Daoy (cell line): ENCODE results near the gene ETV7. TPM values are rescaled to one million over a fixed set of nuclear protein-coding genes. Genes with fewer than 3 reads are reported as not detected.
"Not testable (repeated sequence)": the region's sequence is repeated elsewhere in the genome, so short reads cannot be mapped to it uniquely, and the experiment has no call there.

Source experiments
- DNase-seq: peaks from one replicate; pipeline ENCODE4 v3.0.0-alpha.2; 2015; ENCODE audit warnings: low read depth
- total RNA-seq: library from RNA; depleted of rRNA; stranded (reverse); fragments of >200 nt; shearing (Covaris generic); gene quantifications from 2 replicates; pipeline ENCODE4 v1.2.3, GENCODE V29; 2014

The ETV7 gene
- total RNA-seq, 1 experiment from 2014 or later = 0.69 TPM

DNA sequence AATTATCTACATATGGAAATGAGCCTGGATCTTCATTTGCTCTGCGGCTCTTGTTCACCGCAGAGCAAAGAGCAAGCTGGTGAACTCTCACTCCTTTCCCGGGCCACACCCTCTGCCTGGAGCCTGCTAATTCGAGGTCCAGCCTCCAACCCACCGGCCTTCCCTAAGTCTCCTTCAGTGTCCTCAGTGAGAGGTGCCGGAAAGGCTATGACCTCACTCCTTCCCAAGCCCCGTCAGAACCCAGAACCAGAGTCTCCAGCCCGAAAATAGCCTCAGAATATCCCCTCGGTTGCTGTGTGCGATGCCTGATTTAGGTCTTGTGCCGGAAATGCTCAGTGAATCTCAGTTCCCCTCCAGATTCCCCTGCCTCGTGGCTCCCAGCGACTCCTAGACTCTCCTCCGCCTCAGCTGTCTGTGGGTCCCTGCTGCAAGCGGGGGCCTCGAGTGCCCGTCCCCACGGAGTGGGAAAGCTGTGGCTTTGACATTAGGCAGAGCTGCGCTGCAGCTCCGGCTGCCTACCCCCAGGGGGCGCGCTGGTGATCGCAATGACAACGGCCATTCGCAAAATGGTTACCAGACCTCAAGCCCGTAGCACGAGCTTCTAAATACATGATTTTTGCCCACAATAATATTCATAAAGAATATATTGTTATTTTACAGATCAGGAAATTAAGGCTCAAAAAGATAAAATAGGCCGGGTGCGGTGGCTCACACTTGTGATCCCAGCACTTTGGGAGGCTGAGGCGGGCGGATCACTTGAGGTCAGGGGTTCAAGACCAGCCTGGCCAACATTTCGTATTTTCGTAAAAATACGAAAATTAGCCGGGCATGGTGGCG lies 46.6 kb downstream of the ETV7 start:
- peak; percentile 77 for DNase-seq

GRCh38 chr6:36340306-36340617 lies 47.2 kb downstream of the ETV7 start:
- no peak for DNase-seq

DNA sequence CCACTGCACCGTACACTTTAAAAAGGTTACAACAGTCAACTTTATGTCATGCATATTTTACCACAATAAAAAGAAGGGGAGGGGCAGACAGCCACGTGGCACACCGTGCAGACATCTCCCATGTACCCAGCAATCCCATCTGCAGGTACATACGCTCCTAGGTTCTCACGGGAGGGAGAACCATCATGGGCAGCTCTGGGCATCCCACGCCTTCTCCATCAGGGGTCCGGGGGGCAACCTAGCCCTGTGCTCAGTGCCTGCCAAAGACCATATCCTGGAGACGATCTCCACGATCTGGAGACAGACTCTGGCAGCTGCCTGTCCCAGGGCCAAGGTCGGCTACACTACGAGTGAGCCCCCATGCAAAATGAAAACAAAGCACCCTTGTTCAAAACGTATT lies 48.3 kb downstream of the ETV7 start:
- DNase-seq = no peak

GRCh38 chr6:36338223-36338622 lies 49.2 kb downstream of the ETV7 start:
- not testable (repeated sequence) for DNase-seq

GRCh38 chr6:36337814-36338213 lies 49.7 kb downstream of the ETV7 start:
- no peak for DNase-seq

DNA sequence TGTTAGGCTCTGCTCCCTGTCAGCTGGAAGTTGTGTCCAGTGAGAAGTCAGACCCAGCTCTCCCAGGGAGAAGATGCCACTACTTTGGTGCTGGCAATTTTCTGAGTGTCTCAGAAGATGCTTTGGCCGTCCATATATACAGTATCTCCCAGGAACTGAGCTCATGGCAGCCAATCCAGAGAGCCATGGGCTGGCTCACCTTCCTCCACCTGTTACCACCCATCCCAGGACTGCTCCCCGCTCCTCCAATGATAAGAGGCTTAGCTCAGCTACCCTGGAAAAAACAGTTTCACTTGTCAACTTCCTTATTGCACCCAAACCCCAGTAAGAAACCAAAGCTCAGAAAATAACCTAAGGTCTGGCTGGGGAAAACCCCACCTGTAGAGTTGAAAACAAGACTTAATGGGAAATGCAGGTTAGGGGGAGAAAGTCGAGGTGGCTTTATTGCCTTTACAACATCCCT lies 50.7 kb downstream of the ETV7 start, which contains the start of gene BNIP5:
Gene BNIP5, minus strand, starts transcription at position 110 of the 463 bp plus-strand sequence. CDS start 6,198 bp downstream, outside the sequence.
- DNase-seq = no peak

DNA sequence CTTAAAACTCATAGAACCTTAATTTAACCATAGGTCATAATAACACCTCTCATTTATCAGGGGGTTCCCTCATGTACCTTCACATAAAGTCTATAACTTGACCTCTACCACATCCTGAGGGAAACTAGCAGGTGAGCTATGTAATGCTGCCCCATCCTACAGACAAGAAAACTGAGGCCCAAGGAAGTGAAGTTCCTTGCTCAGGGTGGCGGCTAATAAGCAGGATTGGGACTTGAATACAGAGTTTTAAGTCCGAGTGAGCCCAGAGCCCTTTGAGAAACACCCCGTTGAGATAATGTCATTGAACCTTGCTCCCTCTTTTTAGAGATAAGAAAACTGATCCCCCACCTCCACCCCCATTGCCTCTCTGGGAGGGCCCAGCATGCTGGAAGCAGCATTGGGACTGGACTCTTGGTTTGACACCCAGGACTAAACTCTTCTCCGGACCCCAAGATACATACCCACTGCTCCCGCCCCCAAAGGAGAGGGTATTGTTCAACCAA lies 51.2 kb downstream of the ETV7 start:
- DNase-seq = no peak

- DNase-seq = no peak
Measured at GRCh38 chr6:36335465-36336207, 51.8 kb downstream of the ETV7 start.

GRCh38 chr6:36334832-36335459 lies 52.5 kb downstream of the ETV7 start:
- no peak for DNase-seq

DNA sequence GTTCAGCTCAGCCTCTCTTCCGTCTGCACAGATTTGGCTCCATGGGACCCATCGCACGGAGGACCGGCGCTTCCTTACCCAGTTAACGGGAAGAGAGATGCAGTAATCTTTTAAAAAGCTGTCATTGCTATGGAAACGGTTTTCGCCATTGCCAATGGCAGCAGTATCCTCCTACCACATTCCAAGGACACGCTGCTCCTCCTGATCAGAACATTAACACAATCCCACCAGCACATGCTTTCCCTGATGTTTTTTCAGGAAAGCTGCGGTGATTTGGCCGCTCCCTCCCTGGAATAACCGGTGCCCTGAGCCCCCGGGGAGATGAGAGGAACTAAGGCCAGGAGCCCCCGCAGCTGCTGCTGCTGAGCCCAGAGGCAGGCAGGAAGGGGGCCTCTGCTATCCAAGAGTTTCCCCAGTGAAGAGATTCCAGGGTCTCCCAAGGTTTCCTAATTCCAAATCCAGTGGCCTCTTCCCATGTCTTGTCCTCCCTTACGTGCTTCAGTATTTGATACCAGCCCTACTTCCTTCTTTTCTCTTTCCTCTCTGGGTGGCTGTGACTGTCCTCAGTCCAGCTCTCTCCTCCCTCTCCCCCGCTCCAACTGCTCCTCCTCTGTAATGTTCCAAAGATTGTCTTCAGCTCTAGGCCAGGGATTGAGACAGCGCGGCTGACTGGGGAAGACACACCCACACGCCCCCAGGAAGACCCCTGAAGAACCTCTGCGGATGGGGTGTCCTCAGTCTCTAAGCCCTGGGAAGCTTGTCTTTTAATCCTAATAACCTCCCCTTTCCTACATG lies 53.3 kb downstream of the ETV7 start:
- no peak for DNase-seq

DNA sequence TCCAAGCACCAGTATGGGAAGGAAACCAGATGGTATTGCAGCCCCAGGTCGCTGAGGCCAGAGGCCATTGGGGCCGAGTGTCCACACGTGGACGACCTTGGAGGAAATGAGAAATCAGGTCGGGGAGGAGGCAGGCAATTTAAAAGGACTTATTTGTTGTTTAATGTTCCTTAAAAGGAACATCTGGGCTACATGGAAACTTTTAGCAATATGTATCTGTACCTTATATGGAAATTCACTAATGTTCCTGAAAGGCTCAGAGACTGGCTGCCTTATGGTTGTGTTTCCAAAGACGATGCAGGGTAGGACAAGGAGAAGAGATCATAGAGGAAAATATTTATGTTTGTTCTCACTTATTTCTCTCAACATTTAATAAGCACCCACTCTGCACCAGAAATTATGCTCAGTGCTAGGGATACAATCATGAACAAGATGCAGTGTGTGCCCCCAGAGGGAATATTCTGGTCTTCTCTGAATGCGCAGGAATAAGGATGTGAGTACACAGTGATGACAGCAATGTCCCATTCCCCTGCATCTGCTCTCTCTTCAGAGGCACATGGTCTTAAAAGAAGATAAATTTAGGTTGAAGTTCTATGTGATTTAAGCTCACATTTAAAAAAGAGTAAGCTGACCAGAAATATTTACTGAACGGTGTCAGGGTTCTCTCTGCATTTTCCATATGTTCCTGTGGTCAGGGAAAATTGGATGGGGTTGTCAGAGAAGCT lies 54.1 kb downstream of the ETV7 start:
- no peak for DNase-seq

DNA sequence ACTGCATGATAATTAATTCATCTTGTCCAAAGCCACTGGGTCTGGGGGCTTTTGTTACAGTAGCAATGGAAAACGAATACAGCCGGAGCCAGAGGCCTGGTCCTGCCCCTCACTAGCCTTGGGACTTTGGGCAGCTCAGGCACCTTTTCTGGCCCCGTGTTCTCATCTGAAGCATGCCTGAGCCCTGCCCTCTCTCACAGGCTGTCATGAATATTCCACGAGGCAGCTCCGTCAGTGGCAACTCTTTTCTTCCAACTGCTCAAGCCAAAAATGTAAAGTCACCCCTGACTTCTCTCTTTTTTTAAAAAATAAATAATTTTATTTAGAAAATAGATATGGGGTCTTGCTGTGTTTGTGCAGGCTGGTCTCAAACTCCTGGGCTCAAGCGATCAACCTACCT lies 56.1 kb downstream of the ETV7 start:
- DNase-seq = no peak

GRCh38 chr6:36330366-36330765 lies 57.1 kb downstream of the ETV7 start:
- DNase-seq = no peak

DNA sequence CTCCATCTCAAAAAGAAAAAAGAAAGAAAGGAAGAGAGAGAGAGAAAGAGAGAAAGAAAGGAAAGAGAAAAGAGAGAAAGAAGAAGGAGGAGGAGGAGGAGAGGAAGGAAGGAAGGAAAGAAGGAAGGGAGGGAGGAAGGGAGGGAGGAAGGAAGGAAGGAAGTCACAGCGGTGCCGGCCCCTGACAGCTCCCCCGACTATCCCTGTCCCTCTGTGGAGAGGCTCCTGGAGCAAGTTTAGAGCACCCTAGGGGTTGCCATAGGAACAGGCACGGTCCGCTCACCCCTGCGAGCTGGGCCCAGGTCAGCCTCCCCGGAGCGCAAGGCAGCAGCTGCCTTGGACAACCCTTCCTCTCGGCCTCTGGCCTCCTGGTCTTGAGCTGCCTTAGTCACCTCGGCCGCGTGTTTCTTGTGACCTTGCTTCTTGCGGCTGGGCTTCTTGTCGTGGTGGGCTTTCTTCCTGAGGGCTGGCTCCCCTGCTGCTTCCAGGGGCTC lies 57.6 kb downstream of the ETV7 start:
- DNase-seq = no peak

GRCh38 chr6:36328600-36328999 lies 58.9 kb downstream of the ETV7 start:
- DNase-seq = no peak

DNA sequence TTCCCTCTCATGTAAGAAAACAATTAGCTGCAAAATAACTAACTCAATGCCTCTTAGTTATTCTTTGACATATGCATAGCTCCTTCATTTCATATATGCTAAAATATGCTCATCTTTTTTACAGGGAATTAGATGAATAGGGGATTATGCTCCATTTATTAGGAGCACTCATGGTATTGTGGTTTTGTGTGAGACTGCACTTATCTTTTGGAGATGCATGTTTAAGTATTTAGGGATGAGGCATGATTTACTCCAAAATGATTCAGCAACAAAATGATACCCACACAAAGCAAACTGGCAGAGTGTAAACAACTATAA lies 59.6 kb downstream of the ETV7 start:
- DNase-seq = no peak

DNA sequence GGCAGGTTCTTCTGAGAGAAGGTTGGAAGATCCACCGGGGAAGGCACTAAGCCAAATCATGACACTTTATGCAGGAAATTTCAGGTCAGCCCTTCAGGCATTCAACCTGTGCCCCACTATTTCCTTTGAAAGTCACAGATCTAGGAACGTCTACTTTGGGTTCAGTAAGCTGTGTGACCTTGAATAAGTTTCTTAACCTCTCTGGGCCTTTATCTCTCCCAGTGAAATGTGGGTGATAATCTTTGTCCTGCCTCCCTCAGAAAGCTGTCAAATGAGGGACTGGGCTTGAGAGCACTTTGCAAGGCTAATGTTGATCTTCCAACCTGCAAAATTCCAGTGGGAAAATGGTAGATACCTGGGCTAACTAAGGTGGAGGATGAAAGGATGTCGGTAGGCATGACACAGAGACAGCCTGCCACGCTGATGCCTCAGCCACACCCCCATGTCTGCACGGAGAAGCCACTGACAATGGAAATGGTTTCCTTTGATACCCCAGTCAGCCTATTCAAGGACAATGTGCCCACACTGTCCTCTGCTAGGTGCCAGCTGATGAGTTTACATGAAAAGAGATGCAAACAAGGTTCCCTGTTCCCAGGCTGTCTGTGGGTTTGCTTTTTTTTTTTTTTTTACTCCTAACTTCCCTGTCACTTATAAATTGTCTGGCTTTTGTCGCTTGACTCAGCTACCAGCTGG lies 60.1 kb downstream of the ETV7 start:
- DNase-seq = no peak

- no peak for DNase-seq
Measured at GRCh38 chr6:36326356-36326995, 61.0 kb downstream of the ETV7 start.

DNA sequence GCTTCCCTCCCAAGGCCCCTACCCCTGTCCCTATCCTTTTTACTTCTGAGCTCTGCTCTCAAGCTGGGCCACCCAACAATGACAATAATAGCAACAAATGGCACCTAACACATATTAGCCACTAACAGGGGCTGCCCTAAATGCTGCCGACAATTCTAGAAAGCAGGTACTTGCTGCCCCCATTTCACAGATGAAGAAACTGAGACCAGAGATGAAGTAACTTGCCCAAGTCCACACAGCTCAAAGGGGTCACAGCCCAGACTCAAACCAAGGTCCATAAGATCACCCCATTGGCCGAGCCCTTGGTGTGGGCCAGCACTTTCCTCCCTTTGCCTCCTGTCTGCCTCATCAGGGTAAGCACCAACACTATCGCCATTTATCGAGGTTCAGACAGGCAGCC lies 62.8 kb downstream of the ETV7 start:
- DNase-seq = no peak

GRCh38 chr6:36324191-36324590 lies 63.3 kb downstream of the ETV7 start:
- DNase-seq = no peak
